BLaER1 treated with 17β-estradiol and CSF1 and Interleukin-3, amounts not matched to agents 10 nM and 100 nM (cell line): ENCODE results near the gene SEMG1.

Source experiments
- H3K27ac ChIP-seq, 11 experiments: shearing (Covaris generic); formaldehyde crosslinking; 2 replicates each; pipeline ENCODE4 v1.8.1; 2022
- H3K27me3 ChIP-seq, 11 experiments: shearing (Covaris generic); formaldehyde crosslinking; 2 replicates each; pipeline ENCODE4 v1.8.1; 2022
- H3K36me3 ChIP-seq, 11 experiments: shearing (Covaris generic); formaldehyde crosslinking; 2 replicates each; pipeline ENCODE4 v1.8.1; 2022
- H3K4me1 ChIP-seq, 10 experiments: shearing (Covaris generic); formaldehyde crosslinking; 2 replicates each; pipeline ENCODE4 v1.8.1; 2022
- H3K4me2 ChIP-seq, 11 experiments: shearing (Covaris generic); formaldehyde crosslinking; 2 replicates each; pipeline ENCODE4 v1.8.1; 2022
- H3K4me3 ChIP-seq, 10 experiments: shearing (Covaris generic); formaldehyde crosslinking; 2 replicates each; pipeline ENCODE4 v1.8.1; 2022
- H3K9ac ChIP-seq, 11 experiments: shearing (Covaris generic); formaldehyde crosslinking; 2 replicates each; pipeline ENCODE4 v1.8.1; 2022
- H3K9me3 ChIP-seq, 11 experiments: shearing (Covaris generic); formaldehyde crosslinking; replicated peaks in 1 of 11; 2 replicates each; pipeline ENCODE4 v1.8.1; 2022
- H4K20me1 ChIP-seq, 11 experiments: shearing (Covaris generic); formaldehyde crosslinking; 2 replicates each; pipeline ENCODE4 v1.8.1; 2022
- Cebpa-rat ChIP-seq, 11 experiments: shearing (Covaris generic); IDR thresholded peaks; 2 replicates each; pipeline ENCODE4 v1.8.1; 2022

Gene SEMG1

GRCh38 chr20:45247865-45248264 is 41.0 kb downstream of the SEMG1 start:
- H3K27ac ChIP-seq, result no peak overlapping the region
- no peaks in the 10 kb centered on the region for H3K36me3 ChIP-seq
- no peaks in the 10 kb centered on the region for H3K27me3 ChIP-seq
- H3K4me1 ChIP-seq, result peaks cover 0 to 8% (median 0%) of the 10 kb centered on the region in 10 experiments; a peak in 1 of 20 replicates
- no peaks in the 10 kb centered on the region for H3K9me3 ChIP-seq
- H3K9ac ChIP-seq, result no peak overlapping the region
- H4K20me1 ChIP-seq, result no peaks in the 10 kb centered on the region
- TF ChIP-seq Cebpa-rat (IDR thresholded peaks at IDR 0.05), result no peak
- H3K4me2 ChIP-seq, result no peak overlapping the region
- H3K4me3 ChIP-seq, result no peak overlapping the region

DNA sequence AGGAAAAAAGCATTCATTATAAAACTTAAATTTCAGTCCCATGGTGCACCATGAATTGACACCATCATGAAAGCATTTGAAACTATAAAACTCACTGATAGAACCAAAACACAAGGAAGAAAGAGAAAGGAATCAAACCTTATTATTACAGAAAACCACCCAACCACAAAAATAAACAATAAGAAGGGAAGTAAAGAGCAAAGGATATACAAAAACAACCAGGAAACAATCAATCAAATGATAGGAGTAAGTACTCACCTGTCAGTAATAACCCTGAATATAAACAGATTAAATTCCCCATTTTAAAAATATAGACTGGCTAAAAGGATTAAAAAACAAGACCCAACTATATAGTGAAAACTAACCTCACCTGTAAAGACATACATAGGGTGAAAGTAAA is 41.8 kb downstream of the SEMG1 start:
- Histone ChIP-seq H3K27me3 (no peaks in the 10 kb centered on the region), H3K9ac (no peak overlapping the region), H3K4me2 (no peak overlapping the region), H3K36me3 (no peaks in the 10 kb centered on the region), H3K9me3 (no peaks in the 10 kb centered on the region), H4K20me1 (no peaks in the 10 kb centered on the region), H3K4me3 (no peak overlapping the region), H3K4me1 (peaks cover 0 to 15% (median 0%) of the 10 kb centered on the region in 10 experiments; a peak in 7 of 20 replicates), H3K27ac (no peak overlapping the region)
- no peak for TF ChIP-seq Cebpa-rat (IDR thresholded peaks at IDR 0.05)

DNA sequence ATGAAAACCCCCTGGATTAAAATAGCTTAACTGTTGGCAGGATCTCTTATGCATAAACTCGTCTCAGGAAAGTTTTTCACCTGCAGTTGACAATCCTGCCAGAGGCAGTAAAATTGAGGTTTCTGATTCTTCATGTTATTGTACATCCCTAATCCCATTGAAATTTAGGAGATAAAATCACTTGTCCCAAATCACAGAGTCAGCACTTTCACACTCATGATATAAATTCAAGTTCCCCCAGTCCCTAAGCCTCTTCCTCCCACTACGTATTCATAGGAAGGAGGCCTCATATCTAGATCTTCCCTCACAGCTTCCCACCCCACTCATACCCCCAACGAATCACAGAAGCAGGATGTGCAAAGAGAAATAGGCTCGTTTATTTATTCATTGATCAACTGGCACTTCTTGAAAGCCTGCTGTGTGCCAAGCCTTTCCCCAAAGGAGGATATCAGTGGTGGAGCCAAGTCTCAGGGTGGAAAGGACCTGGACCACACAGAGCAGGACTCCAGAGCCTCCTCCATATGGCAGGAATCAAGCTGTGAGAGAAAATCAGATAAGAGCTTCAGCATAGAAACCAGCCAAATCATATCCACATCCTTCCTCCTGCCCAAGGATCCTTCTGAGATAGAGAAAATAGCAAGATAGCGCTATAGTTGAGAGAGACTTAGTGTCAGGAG is 45.2 kb downstream of the SEMG1 start:
- Histone ChIP-seq H3K9ac (no peak overlapping the region), H3K4me1 (peaks cover 0 to 34% (median 9%) of the 10 kb centered on the region in 10 experiments; a peak in 11 of 20 replicates), H3K27me3 (no peaks in the 10 kb centered on the region), H4K20me1 (no peaks in the 10 kb centered on the region), H3K4me2 (peak overlapping the region in 1 of 11 experiments; percentile 30; a peak in 1 of 22 replicates), H3K4me3 (no peak overlapping the region), H3K36me3 (no peaks in the 10 kb centered on the region), H3K9me3 (no peaks in the 10 kb centered on the region), H3K27ac (no peak overlapping the region)
- no peak for TF ChIP-seq Cebpa-rat (IDR thresholded peaks at IDR 0.05)

DNA sequence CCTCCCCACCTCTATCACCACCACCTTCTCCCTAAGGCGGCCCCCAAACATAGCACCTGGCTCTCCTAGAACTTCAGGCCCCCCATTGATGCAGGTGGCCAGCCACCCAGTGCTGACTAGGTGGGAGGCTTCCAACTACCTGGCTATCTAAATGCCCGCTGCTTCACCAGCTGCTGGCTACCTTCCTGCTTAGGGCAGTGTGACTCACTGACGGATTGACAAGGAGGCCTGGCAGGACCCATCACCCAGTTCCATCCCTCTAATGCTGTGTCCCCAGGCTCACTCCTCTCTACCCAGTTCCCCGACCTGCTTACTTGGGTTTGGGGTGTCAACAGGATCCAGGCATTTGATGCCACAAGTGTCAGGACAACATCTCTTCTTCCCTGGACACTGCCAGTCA is 46.4 kb downstream of the SEMG1 start:
- TF ChIP-seq Cebpa-rat (IDR thresholded peaks at IDR 0.05), result no peak
- no peak overlapping the region; a peak in 1 of 22 replicates for H3K27ac ChIP-seq
- H3K4me3 ChIP-seq, result no peak overlapping the region
- peaks cover 0 to 34% (median 9%) of the 10 kb centered on the region in 10 experiments; a peak in 11 of 20 replicates for H3K4me1 ChIP-seq
- H3K27me3 ChIP-seq, result no peaks in the 10 kb centered on the region
- H4K20me1 ChIP-seq, result no peaks in the 10 kb centered on the region
- H3K9ac ChIP-seq, result no peak overlapping the region
- H3K4me2 ChIP-seq, result peak overlapping the region in 3 of 11 experiments; percentile 6 to 73 (median 71); a peak in 3 of 22 replicates
- no peaks in the 10 kb centered on the region for H3K9me3 ChIP-seq
- H3K36me3 ChIP-seq, result no peaks in the 10 kb centered on the region

GRCh38 chr20:45254383-45255262 is 47.8 kb downstream of the SEMG1 start, which contains the start of gene SLPI:
Gene SLPI (minus strand): TSS chr20:45254564. CDS start chr20:45254543, 21 bp downstream.
- Histone ChIP-seq H4K20me1 (no peaks in the 10 kb centered on the region), H3K4me3 (no peak within 1 kb of the TSS; a peak in 1 of 20 replicates), H3K9ac (no peak within 1 kb of the TSS), H3K4me1 (peaks cover 0 to 34% (median 9%) of the 10 kb centered on the region in 10 experiments; a peak in 11 of 20 replicates), H3K27me3 (no peaks in the 10 kb centered on the region), H3K36me3 (no peaks in the 10 kb centered on the region), H3K27ac (peak within 1 kb of the TSS in 4 of 11 experiments; percentile 15 to 53 (median 26); a peak in 7 of 22 replicates), H3K9me3 (no peaks in the 10 kb centered on the region), H3K4me2 (peak within 1 kb of the TSS in 8 of 11 experiments; percentile 12 to 73 (median 60); a peak in 14 of 22 replicates)
- TF ChIP-seq Cebpa-rat (IDR thresholded peaks at IDR 0.05), result peak in 1 of 11 experiments; percentile 39; a peak in 1 of 22 replicates

GRCh38 chr20:45257161-45257560 is 50.3 kb downstream of the SEMG1 start:
- TF ChIP-seq Cebpa-rat (IDR thresholded peaks at IDR 0.05), result no peak
- Histone ChIP-seq H3K4me1 (peaks cover 0 to 29% (median 9%) of the 10 kb centered on the region in 10 experiments; a peak in 11 of 20 replicates), H3K27me3 (no peaks in the 10 kb centered on the region), H3K36me3 (no peaks in the 10 kb centered on the region), H3K9me3 (no peaks in the 10 kb centered on the region), H4K20me1 (no peaks in the 10 kb centered on the region), H3K9ac (no peak overlapping the region), H3K27ac (no peak overlapping the region), H3K4me3 (no peak overlapping the region), H3K4me2 (no peak overlapping the region)

DNA sequence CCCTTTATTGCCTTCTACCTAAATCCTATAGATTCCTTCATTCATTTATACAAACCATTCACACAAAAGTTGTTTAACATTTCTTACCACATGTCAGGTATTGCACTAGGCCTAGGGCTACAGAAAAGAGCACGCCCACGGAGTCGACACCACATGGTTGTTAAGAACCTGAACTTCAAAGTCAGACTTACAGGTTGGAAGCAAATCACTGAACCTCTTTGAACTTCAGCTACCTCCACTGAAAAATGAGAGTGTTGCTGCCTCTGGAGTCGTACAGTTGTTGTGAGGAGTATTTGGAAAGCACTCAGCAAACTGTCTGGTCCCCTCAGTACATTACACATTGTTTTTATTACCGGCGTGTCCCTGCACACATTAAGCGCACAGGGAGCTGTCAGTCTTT is 50.9 kb downstream of the SEMG1 start:
- Histone ChIP-seq H3K27me3 (no peaks in the 10 kb centered on the region), H3K4me3 (no peak overlapping the region), H3K36me3 (no peaks in the 10 kb centered on the region), H3K27ac (no peak overlapping the region), H3K4me1 (peaks cover 0 to 29% (median 9%) of the 10 kb centered on the region in 10 experiments; a peak in 11 of 20 replicates), H3K9ac (no peak overlapping the region), H3K9me3 (no peaks in the 10 kb centered on the region), H3K4me2 (no peak overlapping the region), H4K20me1 (no peaks in the 10 kb centered on the region)
- TF ChIP-seq Cebpa-rat (IDR thresholded peaks at IDR 0.05), result no peak

GRCh38 chr20:45258259-45258658 is 51.4 kb downstream of the SEMG1 start:
- peaks cover 0 to 29% (median 9%) of the 10 kb centered on the region in 10 experiments; a peak in 11 of 20 replicates for H3K4me1 ChIP-seq
- no peaks in the 10 kb centered on the region for H4K20me1 ChIP-seq
- no peaks in the 10 kb centered on the region for H3K27me3 ChIP-seq
- no peaks in the 10 kb centered on the region for H3K9me3 ChIP-seq
- no peak overlapping the region for H3K4me2 ChIP-seq
- no peak for TF ChIP-seq Cebpa-rat (IDR thresholded peaks at IDR 0.05)
- no peak overlapping the region for H3K9ac ChIP-seq
- H3K27ac ChIP-seq, result no peak overlapping the region
- no peak overlapping the region for H3K4me3 ChIP-seq
- H3K36me3 ChIP-seq, result no peaks in the 10 kb centered on the region

DNA sequence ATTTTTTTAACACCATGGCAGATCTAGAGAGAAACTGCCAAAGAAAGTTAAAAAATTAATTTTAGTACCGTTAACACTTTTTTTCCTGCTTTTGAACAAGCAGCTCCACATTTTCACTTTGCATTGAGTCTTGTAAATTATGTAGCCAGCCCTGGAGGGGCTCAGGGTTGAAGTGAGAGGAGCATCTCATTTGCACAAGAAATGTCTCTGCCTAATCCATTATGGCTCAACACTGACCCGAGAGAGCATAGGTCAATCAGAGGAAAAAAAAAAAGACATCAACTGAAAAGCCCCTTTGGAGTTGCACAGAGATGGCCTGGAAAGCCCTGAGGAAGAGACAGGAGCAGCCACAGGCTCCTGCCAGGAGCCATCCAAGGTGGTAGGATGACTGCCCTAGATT is 51.8 kb downstream of the SEMG1 start:
- Histone ChIP-seq H3K9me3 (no peaks in the 10 kb centered on the region), H3K4me2 (no peak overlapping the region), H3K27me3 (no peaks in the 10 kb centered on the region), H3K4me3 (no peak overlapping the region), H3K4me1 (peaks cover 0 to 27% (median 9%) of the 10 kb centered on the region in 10 experiments; a peak in 11 of 20 replicates), H3K9ac (no peak overlapping the region), H3K36me3 (no peaks in the 10 kb centered on the region), H3K27ac (no peak overlapping the region), H4K20me1 (no peaks in the 10 kb centered on the region)
- no peak for TF ChIP-seq Cebpa-rat (IDR thresholded peaks at IDR 0.05)
